Panc1 (cell line): ENCODE measurements around the gene CISTR. TPM values are rescaled to one million over a fixed set of nuclear protein-coding genes. Genes with fewer than 3 reads are reported as not detected.
"Not testable (repeated sequence)": the region's sequence is repeated elsewhere in the genome, so short reads cannot be mapped to it uniquely, and the experiment has no call there.

ENCODE experiments used
- ATAC-seq: fragments of 200-7000 bp; cut with Tn5 transposase; 2 replicates; pipeline ENCODE4 v1.9.1; 2020; ENCODE audit warnings: mild to moderate bottlenecking, moderate library complexity
- BruUV-seq: library from RNA; stranded (reverse); fragments of 400-500 nt; replicated peaks from 2 replicates; lab custom pipeline; 2021; lab: Mats Ljungman, UMichigan
- CTCF ChIA-PET: fragments of 300-600 bp; sonication (Branson Sonifier 250); formaldehyde crosslinking; loops from one replicate; lab custom pipeline; 2022; ENCODE audit warnings: antibody characterized with exemption; lab: Charles Lee
- POLR2A ChIA-PET: fragments of 300-600 bp; sonication (Branson Sonifier 250); formaldehyde crosslinking; loops from one replicate; lab custom pipeline; 2022; ENCODE audit warnings: antibody characterized with exemption; lab: Charles Lee
- DNase-seq: peaks from one replicate; pipeline ENCODE4 v3.0.0-alpha.2; 2010; ENCODE audit warnings: low read depth, low spot score
- H3K27ac ChIP-seq: 2 replicates; pipeline ENCODE4 v1.5.1; 2011; ENCODE audit warnings: mild to moderate bottlenecking, low read length, inconsistent platforms
- H3K27me3 ChIP-seq: fragments of 200-500 bp; sonication (Bioruptor generic); 2 replicates; pipeline ENCODE4 v1.6.0; 2014; ENCODE audit warnings: low read length, inconsistent platforms; ENCODE audit not compliant: control insufficient read depth, insufficient read depth
- H3K36me3 ChIP-seq: fragments of 200-500 bp; sonication (Bioruptor generic); 2 replicates; pipeline ENCODE4 v1.5.1; 2014; ENCODE audit warnings: inconsistent platforms, mild to moderate bottlenecking, low read length, moderate library complexity; ENCODE audit not compliant: control insufficient read depth, insufficient read depth
- H3K4me1 ChIP-seq: 2 replicates; pipeline ENCODE4 v1.5.1; 2011; ENCODE audit warnings: inconsistent platforms, mild to moderate bottlenecking, low read length, moderate library complexity; ENCODE audit not compliant: control insufficient read depth, insufficient read depth
- H3K4me3 ChIP-seq, 2 experiments: 2 replicates each; pipeline ENCODE4 v1.5.1; 2011 to 2012; ENCODE audit warnings: low read depth in 2 of 2, low read length in 2 of 2, mild to moderate bottlenecking in 2 of 2, inconsistent platforms in 1 of 2, moderate library complexity in 1 of 2
- H3K9me3 ChIP-seq: fragments of 200-500 bp; sonication (Bioruptor generic); 2 replicates; pipeline ENCODE4 v1.5.1; 2014; ENCODE audit warnings: low read depth, mild to moderate bottlenecking, inconsistent platforms, low read length, moderate library complexity; ENCODE audit not compliant: control insufficient read depth, insufficient read depth
- CTCF ChIP-seq: fragments of 450-650 bp; IDR thresholded peaks from 2 replicates; pipeline ENCODE4 v1.5.1; 2017; ENCODE audit warnings: mild to moderate bottlenecking
- POLR2AphosphoS5 ChIP-seq: IDR thresholded peaks from 2 replicates; pipeline ENCODE4 v1.6.1; 2012; ENCODE audit warnings: mild to moderate bottlenecking, low read depth, low read length, moderate library complexity
- REST ChIP-seq, 2 experiments: IDR thresholded peaks; 2 replicates each; pipeline ENCODE4 v1.6.1; 2011 to 2012; ENCODE audit warnings: low read depth in 2 of 2, control low read depth in 1 of 2, low read length in 1 of 2, mild to moderate bottlenecking in 1 of 2, moderate library complexity in 1 of 2; ENCODE audit not compliant: insufficient read depth in 1 of 2
- SIN3A ChIP-seq: IDR thresholded peaks from 2 replicates; pipeline ENCODE4 v1.6.1; 2012; ENCODE audit warnings: low read depth, mild to moderate bottlenecking, low read length, moderate library complexity, borderline replicate concordance; ENCODE audit not compliant: insufficient read depth
- TCF7L2 ChIP-seq: IDR thresholded peaks from 2 replicates; pipeline ENCODE4 v1.6.1; 2011; ENCODE audit warnings: mild to moderate bottlenecking, low read depth, low read length, inconsistent platforms
- in situ Hi-C: cut with HindIII; loops from 2 replicates; pipeline ENCODE4 v1.10.0; 2016; ENCODE audit warnings: low sequenced_read_pairs, low pct_unique_long_range_greater_than_20kb
- intact Hi-C: fragments of 100-400 bp; cut with micrococcal nuclease; formaldehyde crosslinking; loops from one replicate; pipeline ENCODE4 v1.10.0; 2022; ENCODE audit not compliant: unreplicated experiment
- total RNA-seq: library from RNA; stranded (reverse); gene quantifications from one replicate; pipeline ENCODE4 v1.2.1, GENCODE V29; 2021; ENCODE audit not compliant: unreplicated experiment

CISTR gene
- total RNA-seq, 1 experiment from 2014 or later: not detected

- H3K27me3 ChIP-seq: no peaks in the 10 kb centered on the region
- POLR2A ChIA-PET: no interaction called here
- H3K9me3 ChIP-seq: no peaks in the 10 kb centered on the region
- BruUV-seq: no TSS peak
- no peak for TF ChIP-seq REST (IDR thresholded peaks at IDR 0.05; ENCODE audit: insufficient read depth in 1 of 2, low read depth in 2 of 2, low read length in 1 of 2)
- TF ChIP-seq TCF7L2: no peak
- no peak for TF ChIP-seq POLR2AphosphoS5
- TF ChIP-seq CTCF: no peak
- TF ChIP-seq SIN3A: no peak
- no peaks in the 10 kb centered on the region for H3K36me3 ChIP-seq
- peak overlapping the region; percentile 72; the same call in 1 of the 2 replicates for H3K27ac ChIP-seq
- H3K4me1 ChIP-seq: peaks cover 39% of the 10 kb centered on the region
- intact Hi-C loops (loop anchor here (2.0 to 5.0 kb wide), 2 partner anchors 181 to 217 kb away; no protein-coding TSS in a partner anchor), in situ Hi-C loops (no loop called here)
- no peak overlapping the region for H3K4me3 ChIP-seq
- DNase-seq (no peak), ATAC-seq (no peak)
- CTCF ChIA-PET: no interaction called here
Measured at GRCh38 chr12:53765891-53766290, 14.1 kb upstream of the CISTR start.

GRCh38 chr12:53764615-53765014 lies 12.8 kb upstream of the CISTR start:
- Histone ChIP-seq H3K4me1 (peaks cover 26% of the 10 kb centered on the region), H3K27me3 (no peaks in the 10 kb centered on the region), H3K36me3 (no peaks in the 10 kb centered on the region), H3K4me3 (no peak overlapping the region), H3K9me3 (no peaks in the 10 kb centered on the region), H3K27ac (peak overlapping the region; percentile 72; the same call in 1 of the 2 replicates)
- no TSS peak for BruUV-seq
- TF ChIP-seq CTCF (no peak), SIN3A (no peak)
- ChIA-PET POLR2A (interaction anchor here (0.6 kb wide), 2 partner anchors 28 to 226 kb away, joined by 3 read pairs; no protein-coding TSS in a partner anchor), CTCF (interaction anchor here (0.7 to 0.8 kb wide), 2 partner anchors 18 to 176 kb away, joined by 3 read pairs; no protein-coding TSS in a partner anchor)
- intact Hi-C loops: loop anchor here (5.0 kb wide), 1 partner anchor 183 kb away; no protein-coding TSS in a partner anchor
- no peak for ATAC-seq
- DNase-seq: no peak
- in situ Hi-C loops: no loop called here

GRCh38 chr12:53762793-53763192 lies 11.0 kb upstream of the CISTR start:
- intact Hi-C loops, H3K4me3 ChIP-seq, CTCF ChIA-PET, H3K27me3 ChIP-seq, H3K9me3 ChIP-seq, POLR2A ChIA-PET, in situ Hi-C loops, DNase-seq, ATAC-seq, BruUV-seq, H3K36me3 ChIP-seq: not testable (repeated sequence)
- Histone ChIP-seq H3K27ac (peak overlapping the region; percentile 51; the same call in 1 of the 2 replicates), H3K4me1 (peaks cover 11% of the 10 kb centered on the region)
